Small intestine (tissue), 7 donors: ENCODE results near the gene GRHPR. TPM values are rescaled to one million over a fixed set of nuclear protein-coding genes. Genes with fewer than 3 reads are reported as not detected.
A peak's percentile ranks its signal among the peaks of the same experiment; 100 is the strongest.

Source experiments
- DNase-seq, 2 donors: peaks; one replicate each; pipeline versions ENCODE4 v3.0.0 to v3.0.0-alpha.2; 2013
- FAIRE-seq: peaks from 2 replicates; lab custom pipeline; 2012; peaks lifted over from hg19 to GRCh38; lab: Jason Lieb, UNC
- H3K27ac ChIP-seq, 3 donors: one replicate each; pipeline ENCODE4 v1.5.1; 2013; ENCODE audit warnings: low read length in 2 of 3, mild to moderate bottlenecking in 2 of 3, control low read depth in 1 of 3, inconsistent platforms in 1 of 3, low read depth in 1 of 3, moderate library complexity in 1 of 3
- H3K27me3 ChIP-seq, 3 donors: one replicate each; pipeline ENCODE4 v1.6.1; 2013; ENCODE audit warnings: low read length in 3 of 3, inconsistent platforms in 1 of 3; ENCODE audit not compliant: control insufficient read depth in 3 of 3, insufficient read depth in 3 of 3
- H3K36me3 ChIP-seq, 3 donors: one replicate each; pipeline ENCODE4 v1.6.1; 2013; ENCODE audit warnings: low read length in 3 of 3, inconsistent platforms in 1 of 3, low read depth in 1 of 3, mild to moderate bottlenecking in 1 of 3, moderate library complexity in 1 of 3; ENCODE audit not compliant: control insufficient read depth in 3 of 3, insufficient read depth in 2 of 3
- H3K4me1 ChIP-seq, 3 donors: one replicate each; pipeline ENCODE4 v1.6.1; 2013; ENCODE audit warnings: low read length in 2 of 3, inconsistent platforms in 1 of 3, low read depth in 1 of 3, mild to moderate bottlenecking in 1 of 3, moderate library complexity in 1 of 3; ENCODE audit not compliant: control insufficient read depth in 3 of 3, insufficient read depth in 2 of 3
- H3K4me3 ChIP-seq, 3 donors: one replicate each; pipeline ENCODE4 v1.5.1; 2013; ENCODE audit warnings: low read length in 3 of 3, control low read depth in 1 of 3, inconsistent platforms in 1 of 3, low read depth in 1 of 3, mild to moderate bottlenecking in 1 of 3, moderate library complexity in 1 of 3
- H3K9me3 ChIP-seq, 2 donors: one replicate each; pipeline ENCODE4 v1.6.1; 2013; ENCODE audit warnings: low read depth in 1 of 2, low read length in 1 of 2; ENCODE audit not compliant: control insufficient read depth in 2 of 2, insufficient read depth in 1 of 2
- WGBS, 3 donors: extraction: QIAGEN DNeasy Blood & Tissue Kit; methylation state at CpG; one replicate each; pipeline ENCODE4 v1.1.7; 2013; 5-methylcytosine and 5-hydroxymethylcytosine counted together
- polyA plus RNA-seq, 4 donors: library from polyadenylated mRNA; stranded (reverse) in 3 of 4; unstranded in 1 of 4; fragments of 200-250 nt in 3 of 4; fragments of 120-200 nt in 1 of 4; gene quantifications; one replicate each; pipeline versions ENCODE4 v1.2.1 to v1.2.3, GENCODE V29; 2013
- donor health status: healthy with polysubstance abuse.
- donor health status: control.
- donor health status: control.
- donor health status: Bipolar disorder and iron deficiency.
- donor health status: healthy.

Gene GRHPR
- polyA plus RNA-seq, 4 donors: 103 to 134 (median 123) TPM

GRCh38 chr9:37380570-37380969 is 41.9 kb upstream of the GRHPR start:
- WGBS, 3 donors: 82 to 95% (median 94%) methylated on average over 9 of the region's 9 CpGs
- Histone ChIP-seq H3K4me1 (no peaks in the 10 kb centered on the region), H3K4me3 (no peak overlapping the region), H3K36me3 (no peaks in the 10 kb centered on the region), H3K27me3 (no peaks in the 10 kb centered on the region), H3K27ac (no peak overlapping the region), H3K9me3 (peaks cover 0 to 4% of the 10 kb centered on the region in 2 donors)
- DNase-seq (no peak), FAIRE-seq (no peak)

GRCh38 chr9:37381094-37381741 is 41.3 kb upstream of the GRHPR start:
- 55 to 79% (median 71%) methylated on average over 11 of the region's 11 CpGs for WGBS, 3 donors
- no peak for FAIRE-seq

GRCh38 chr9:37382161-37382981 is 40.1 kb upstream of the GRHPR start:
- no peaks in the 10 kb centered on the region for H3K36me3 ChIP-seq
- WGBS, 3 donors: 76 to 88% (median 86%) methylated on average over 14 of the region's 14 CpGs

More at GRCh38 chr9:37381094-37381741, 41.3 kb upstream of the GRHPR start:
- Histone ChIP-seq H3K4me3 (no peak overlapping the region), H3K36me3 (no peaks in the 10 kb centered on the region), H3K4me1 (no peaks in the 10 kb centered on the region), H3K27ac (no peak overlapping the region), H3K9me3 (peaks cover 0 to 4% of the 10 kb centered on the region in 2 donors), H3K27me3 (no peaks in the 10 kb centered on the region)
- peak in 1 of 2 donors; percentile 73 for DNase-seq

GRCh38 chr9:37382982-37383357 is 39.5 kb upstream of the GRHPR start:
- H3K4me3 ChIP-seq: no peak overlapping the region
- H3K27ac ChIP-seq: no peak overlapping the region
- H3K27me3 ChIP-seq: no peaks in the 10 kb centered on the region
- DNase-seq (no peak), FAIRE-seq (no peak)
- no peaks in the 10 kb centered on the region for H3K4me1 ChIP-seq
- 66 to 74% (median 70%) methylated on average over 5 of the region's 5 CpGs for WGBS, 3 donors
- H3K9me3 ChIP-seq: peaks cover 0 to 4% of the 10 kb centered on the region in 2 donors
- no peaks in the 10 kb centered on the region for H3K36me3 ChIP-seq

More at GRCh38 chr9:37382161-37382981, 40.1 kb upstream of the GRHPR start:
- no peaks in the 10 kb centered on the region for H3K27me3 ChIP-seq
- H3K4me1 ChIP-seq: no peaks in the 10 kb centered on the region
- H3K27ac ChIP-seq: no peak overlapping the region
- DNase-seq (no peak), FAIRE-seq (no peak)
- no peak overlapping the region for H3K4me3 ChIP-seq
- peaks cover 0 to 4% of the 10 kb centered on the region in 2 donors for H3K9me3 ChIP-seq

- FAIRE-seq (no peak), DNase-seq (no peak)
- Histone ChIP-seq H3K4me3 (no peak overlapping the region), H3K36me3 (no peaks in the 10 kb centered on the region), H3K27me3 (no peaks in the 10 kb centered on the region), H3K4me1 (no peaks in the 10 kb centered on the region), H3K9me3 (peaks cover 0 to 4% of the 10 kb centered on the region in 2 donors), H3K27ac (no peak overlapping the region)
- WGBS, 3 donors: 80 to 92% (median 90%) methylated on average over 6 of the region's 6 CpGs
These were observed 39.1 kb upstream of the GRHPR start for GRCh38 chr9:37383393-37383792.

- Histone ChIP-seq H3K27me3 (no peaks in the 10 kb centered on the region), H3K4me3 (no peak overlapping the region), H3K4me1 (no peaks in the 10 kb centered on the region), H3K9me3 (peaks cover 0 to 4% of the 10 kb centered on the region in 2 donors), H3K27ac (no peak overlapping the region), H3K36me3 (no peaks in the 10 kb centered on the region)
- FAIRE-seq: no peak
- no peak for DNase-seq
- WGBS, 3 donors: 84 to 91% (median 85%) methylated on average over 12 of the region's 12 CpGs
These were observed 38.4 kb upstream of the GRHPR start for GRCh38 chr9:37383876-37384746.

GRCh38 chr9:37385286-37385685 is 37.2 kb upstream of the GRHPR start:
- WGBS, 3 donors: 75 to 95% (median 85%) methylated on average over 6 of the region's 6 CpGs
- H3K9me3 ChIP-seq: peaks cover 0 to 4% of the 10 kb centered on the region in 2 donors
- H3K4me1 ChIP-seq: no peaks in the 10 kb centered on the region
- no peaks in the 10 kb centered on the region for H3K27me3 ChIP-seq
- no peak overlapping the region for H3K27ac ChIP-seq
- no peak for DNase-seq
- FAIRE-seq: no peak
- H3K36me3 ChIP-seq: no peaks in the 10 kb centered on the region
- no peak overlapping the region for H3K4me3 ChIP-seq

GRCh38 chr9:37386988-37387387 is 35.5 kb upstream of the GRHPR start:
- no peaks in the 10 kb centered on the region for H3K27me3 ChIP-seq
- H3K4me1 ChIP-seq: no peaks in the 10 kb centered on the region
- WGBS, 3 donors: 78 to 93% (median 87%) methylated on average over 10 of the region's 10 CpGs
- FAIRE-seq (no peak), DNase-seq (no peak)
- H3K9me3 ChIP-seq: peaks cover 0 to 4% of the 10 kb centered on the region in 2 donors
- no peak overlapping the region for H3K4me3 ChIP-seq
- H3K36me3 ChIP-seq: no peaks in the 10 kb centered on the region
- H3K27ac ChIP-seq: no peak overlapping the region
